ENCODE measurements around the gene CMSS1.

CMSS1 gene

DNA sequence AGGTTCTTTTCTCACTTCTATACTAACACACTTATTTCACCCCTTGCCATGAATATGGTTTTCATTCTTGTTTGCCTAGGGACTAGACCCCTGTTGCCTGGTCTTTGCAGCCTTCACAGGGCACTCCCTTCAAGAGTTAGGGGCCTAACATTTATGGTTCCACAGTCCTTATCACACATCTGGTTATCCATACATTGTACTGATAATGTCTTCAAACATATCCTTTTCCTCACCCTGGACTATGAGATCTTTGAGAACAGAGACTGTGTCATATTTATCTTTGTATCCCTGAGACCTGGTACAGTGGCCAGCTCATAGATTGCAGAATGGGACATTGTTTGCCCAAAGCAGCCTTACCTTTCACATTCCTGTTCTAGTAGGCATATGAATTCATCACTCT, 106.2 kb downstream of the CMSS1 start:
- no peak overlapping the region for H3K9ac ChIP-seq (ENCODE audit: low read depth, low read length, poor library complexity, severe bottlenecking)
- H2AFZ ChIP-seq (ENCODE audit: low read length), result no peak overlapping the region
- no peaks in the 10 kb centered on the region for H3K36me3 ChIP-seq (ENCODE audit: insufficient read depth, low read length)
- H3K79me2 ChIP-seq (ENCODE audit: insufficient read depth, low read length), result no peaks in the 10 kb centered on the region
- H3K4me3 ChIP-seq (ENCODE audit: low read length, poor library complexity, severe bottlenecking), result no peak overlapping the region
- no peak overlapping the region for H3K4me2 ChIP-seq (ENCODE audit: low read depth, low read length, poor library complexity, severe bottlenecking)
- no peaks in the 10 kb centered on the region for H3F3A ChIP-seq (ENCODE audit: low read depth)
- no peaks in the 10 kb centered on the region for H3K27me3 ChIP-seq (ENCODE audit: insufficient read depth, low read length, poor library complexity, severe bottlenecking)
- H3K9me3 ChIP-seq (ENCODE audit: insufficient read depth, low read depth, low read length), result no peaks in the 10 kb centered on the region
- TF ChIP-seq EZH2phosphoT487 (IDR thresholded peaks at IDR 0.05; ENCODE audit: borderline replicate concordance), result no peak
- no peak for TF ChIP-seq CTCF (conservative IDR thresholded peaks at IDR 0.05; ENCODE audit: low read length)
- H3K9me2 ChIP-seq (replicated peaks; ENCODE audit: low read depth, low read length), result no peaks in the 10 kb centered on the region
- peaks cover 6% of the 10 kb centered on the region for H3K4me1 ChIP-seq (ENCODE audit: insufficient read depth, low read length, poor library complexity, severe bottlenecking)
- H4K20me1 ChIP-seq (ENCODE audit: insufficient read depth, low read length, poor library complexity, severe bottlenecking), result no peaks in the 10 kb centered on the region

GRCh38 chr3:99925584-99926230, 108.0 kb downstream of the CMSS1 start:
- Histone ChIP-seq H4K20me1 (ENCODE audit: insufficient read depth, low read length, poor library complexity, severe bottlenecking) (no peaks in the 10 kb centered on the region), H3K4me1 (ENCODE audit: insufficient read depth, low read length, poor library complexity, severe bottlenecking) (peaks cover 6% of the 10 kb centered on the region), H2AFZ (ENCODE audit: low read length) (no peak overlapping the region), H3K9ac (ENCODE audit: low read depth, low read length, poor library complexity, severe bottlenecking) (no peak overlapping the region), H3K9me2 (replicated peaks; ENCODE audit: low read depth, low read length) (no peaks in the 10 kb centered on the region), H3K9me3 (ENCODE audit: insufficient read depth, low read depth, low read length) (no peaks in the 10 kb centered on the region), H3K27me3 (ENCODE audit: insufficient read depth, low read length, poor library complexity, severe bottlenecking) (no peaks in the 10 kb centered on the region), H3K36me3 (ENCODE audit: insufficient read depth, low read length) (no peaks in the 10 kb centered on the region), H3F3A (ENCODE audit: low read depth) (no peaks in the 10 kb centered on the region), H3K4me3 (ENCODE audit: low read length, poor library complexity, severe bottlenecking) (no peak overlapping the region), H3K79me2 (ENCODE audit: insufficient read depth, low read length) (no peaks in the 10 kb centered on the region), H3K4me2 (ENCODE audit: low read depth, low read length, poor library complexity, severe bottlenecking) (no peak overlapping the region)
- TF ChIP-seq CTCF (conservative IDR thresholded peaks at IDR 0.05; ENCODE audit: low read length) (no peak), EZH2phosphoT487 (IDR thresholded peaks at IDR 0.05; ENCODE audit: borderline replicate concordance) (no peak)

GRCh38 chr3:99927671-99928457, 110.2 kb downstream of the CMSS1 start:
- Histone ChIP-seq H4K20me1 (ENCODE audit: insufficient read depth, low read length, poor library complexity, severe bottlenecking) (no peaks in the 10 kb centered on the region), H3K27me3 (ENCODE audit: insufficient read depth, low read length, poor library complexity, severe bottlenecking) (no peaks in the 10 kb centered on the region), H3K9me2 (replicated peaks; ENCODE audit: low read depth, low read length) (no peaks in the 10 kb centered on the region), H3K36me3 (ENCODE audit: insufficient read depth, low read length) (no peaks in the 10 kb centered on the region; the same call in 1 of the 2 replicates), H3K4me1 (ENCODE audit: insufficient read depth, low read length, poor library complexity, severe bottlenecking) (no peaks in the 10 kb centered on the region), H2AFZ (ENCODE audit: low read length) (no peak overlapping the region), H3K4me3 (ENCODE audit: low read length, poor library complexity, severe bottlenecking) (no peak overlapping the region), H3K9me3 (ENCODE audit: insufficient read depth, low read depth, low read length) (no peaks in the 10 kb centered on the region), H3F3A (ENCODE audit: low read depth) (no peaks in the 10 kb centered on the region), H3K79me2 (ENCODE audit: insufficient read depth, low read length) (no peaks in the 10 kb centered on the region), H3K4me2 (ENCODE audit: low read depth, low read length, poor library complexity, severe bottlenecking) (no peak overlapping the region), H3K9ac (ENCODE audit: low read depth, low read length, poor library complexity, severe bottlenecking) (no peak overlapping the region)
- TF ChIP-seq EZH2phosphoT487 (IDR thresholded peaks at IDR 0.05; ENCODE audit: borderline replicate concordance), result no peak
- TF ChIP-seq CTCF (conservative IDR thresholded peaks at IDR 0.05; ENCODE audit: low read length), result no peak

All from Loucy (cell line).